ENCODE results near the gene CLIP1.
A peak's percentile ranks its signal among the peaks of the same experiment; 100 is the strongest.
"Not testable (repeated sequence)": the region's sequence is repeated elsewhere in the genome, so short reads cannot be mapped to it uniquely, and the experiment has no call there.

CLIP1 gene

DNA sequence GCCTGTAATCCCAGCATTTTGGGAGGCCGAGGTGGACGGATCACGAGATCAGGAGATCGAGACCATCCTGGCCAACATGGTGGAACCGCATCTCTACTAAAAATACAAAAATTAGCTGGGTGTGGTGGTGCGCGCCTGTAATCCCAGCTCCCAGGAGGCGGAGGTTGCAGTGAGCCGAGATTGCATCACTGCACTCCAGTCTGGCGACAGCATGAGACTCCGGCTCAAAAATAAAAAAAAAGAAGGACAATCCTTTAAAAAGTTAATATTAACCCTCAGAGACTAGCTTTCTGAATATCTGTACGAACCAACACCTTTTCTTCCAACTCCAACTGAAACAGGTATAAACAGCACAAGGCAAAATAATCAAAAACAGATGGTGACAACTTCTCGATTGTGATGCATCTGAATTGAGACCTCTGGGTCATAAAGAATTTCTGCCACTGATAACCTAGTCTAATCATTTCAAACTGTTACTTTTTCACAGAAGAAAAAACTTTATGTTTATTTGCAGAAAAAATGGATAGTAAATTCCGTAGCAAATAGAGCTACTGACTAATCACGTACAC is 27.8 kb downstream of the CLIP1 start:
- no peak for DNase-seq

DNA sequence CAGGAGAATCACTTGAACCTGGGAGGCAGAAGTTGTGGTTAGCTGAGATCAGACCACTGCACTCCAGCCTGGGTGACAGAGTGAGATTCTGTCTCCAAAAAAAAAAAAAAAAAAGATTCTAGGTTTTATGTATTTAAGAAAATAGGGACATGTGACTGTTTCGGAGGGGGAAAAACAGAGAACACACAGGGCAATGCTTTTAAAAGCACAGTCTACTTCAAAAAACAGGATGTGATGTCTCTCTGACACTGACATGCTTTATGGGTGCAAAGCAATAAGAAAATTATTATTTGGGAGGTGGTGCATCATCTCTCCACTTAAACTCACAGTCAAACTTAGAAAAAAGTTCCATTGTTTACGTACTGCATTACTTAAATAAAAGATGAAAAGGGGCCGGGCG is 28.7 kb downstream of the CLIP1 start:
- DNase-seq = no peak

DNA sequence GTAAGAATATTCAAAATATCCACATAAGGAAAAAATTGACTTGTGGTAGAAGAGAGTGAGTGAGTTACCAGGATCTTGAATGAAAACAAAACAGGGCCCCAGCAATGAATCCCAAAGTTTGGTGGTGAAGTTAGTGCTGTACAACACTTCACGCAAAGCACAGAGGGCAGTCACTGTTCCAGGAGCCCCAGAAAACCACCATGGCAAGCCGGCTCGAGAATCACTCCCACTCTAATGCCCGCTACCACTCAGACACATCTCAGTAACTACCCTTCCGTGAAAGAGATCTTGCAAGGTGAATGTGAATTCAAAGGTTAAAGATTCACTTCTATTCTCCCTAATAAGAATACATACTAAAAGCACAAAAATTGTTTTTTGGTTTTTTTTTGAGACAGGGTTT is 30.1 kb downstream of the CLIP1 start:
- DNase-seq = no peak

DNA sequence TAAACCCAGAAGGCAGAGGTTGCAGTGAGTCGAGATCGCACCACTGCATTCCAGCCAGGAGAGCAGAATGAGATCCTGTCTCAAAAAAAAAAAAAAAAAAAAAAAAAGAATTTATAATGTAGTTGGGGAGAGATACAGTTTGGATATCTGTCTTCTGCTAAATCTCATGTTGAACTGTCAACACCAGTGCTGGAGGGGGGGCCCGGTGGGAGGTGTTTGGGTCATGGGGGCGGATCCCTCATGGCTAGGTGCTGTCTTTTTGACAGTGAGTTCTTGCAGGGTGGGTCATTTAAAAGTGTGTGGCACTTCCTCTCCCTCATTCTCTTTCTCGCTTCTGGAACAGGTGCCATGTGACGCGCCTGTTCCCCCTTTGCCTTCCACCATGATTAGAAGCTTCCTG is 32.8 kb downstream of the CLIP1 start:
- no peak for DNase-seq

DNA sequence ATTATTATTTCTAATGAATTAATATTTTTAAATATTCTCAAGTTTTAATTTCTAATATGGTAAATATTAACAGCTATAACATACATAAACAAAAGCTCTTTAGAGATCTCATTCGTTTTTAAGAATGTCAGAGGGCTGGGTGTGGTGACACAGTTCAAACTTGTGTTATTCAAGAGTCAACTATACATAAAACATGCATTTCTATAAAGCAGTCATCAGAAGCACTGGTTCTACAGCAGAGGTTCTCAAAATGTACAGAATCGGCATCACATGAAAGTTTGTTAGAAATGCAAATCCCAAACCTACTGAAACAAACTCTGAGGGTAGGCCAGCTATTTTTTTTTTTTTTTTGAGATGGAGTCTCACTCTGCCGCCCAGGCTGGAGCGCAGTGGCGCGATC is 34.6 kb downstream of the CLIP1 start:
- no peak for DNase-seq

DNA sequence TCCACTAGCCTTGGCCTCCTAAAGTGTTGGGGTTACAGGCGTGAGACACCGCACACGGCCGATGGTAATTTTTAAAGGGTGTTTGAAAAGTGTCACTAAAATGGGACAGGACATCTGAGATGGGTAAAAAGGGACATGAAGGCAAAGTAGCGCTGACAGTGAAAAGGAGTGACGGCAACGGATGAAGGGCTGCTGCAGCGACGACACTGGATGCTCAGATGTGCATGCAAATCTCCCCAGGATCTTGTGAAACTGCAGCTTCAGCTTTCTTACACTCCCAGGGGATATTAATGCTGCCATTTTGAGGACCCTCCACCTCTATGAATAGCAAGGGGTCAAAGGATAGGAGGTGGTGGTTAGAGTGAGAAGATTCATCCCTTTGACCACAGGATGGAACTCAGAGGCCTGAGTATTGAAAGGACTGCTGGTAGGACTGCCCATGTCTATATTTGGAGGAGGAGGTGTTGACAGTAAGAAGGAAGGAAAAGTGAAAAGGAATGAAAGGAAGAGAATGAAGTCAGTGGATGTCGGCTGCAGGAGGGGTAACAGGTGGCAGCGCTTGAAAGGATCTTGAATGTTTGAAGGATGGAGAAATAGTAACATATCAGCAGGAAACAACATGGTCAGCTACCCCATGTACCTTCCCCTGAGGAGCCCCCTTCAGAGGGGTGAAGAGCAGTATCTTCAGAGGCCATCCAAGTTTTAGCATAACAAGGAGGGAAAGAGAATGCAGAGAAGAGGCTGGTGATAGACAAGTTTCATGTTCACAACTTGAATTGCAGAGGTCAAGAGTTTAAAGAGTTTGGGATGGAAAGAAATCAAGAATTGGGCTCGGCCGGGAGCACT is 37.1 kb downstream of the CLIP1 start:
- no peak for DNase-seq

DNA sequence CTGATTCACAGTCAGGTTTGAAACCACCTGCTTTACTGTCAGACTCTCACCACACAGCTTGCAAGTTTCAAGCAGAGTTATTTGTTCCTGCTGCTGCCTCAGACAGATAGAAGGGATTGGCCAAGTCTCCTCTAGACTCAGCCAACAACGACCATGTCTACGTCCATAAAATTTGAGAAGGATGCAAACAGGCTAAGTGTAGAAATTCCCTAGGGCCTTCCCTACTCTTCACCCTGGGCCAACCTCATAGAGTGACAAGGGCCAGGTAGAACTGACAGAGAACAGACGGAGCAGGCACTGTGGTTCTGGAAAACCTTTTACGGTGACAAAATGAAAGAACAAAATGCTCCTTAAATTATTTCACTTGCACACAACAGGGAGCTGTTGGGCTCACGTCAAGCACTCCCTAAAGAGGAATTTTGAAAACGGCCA is 39.5 kb downstream of the CLIP1 start:
- no peak for DNase-seq

DNA sequence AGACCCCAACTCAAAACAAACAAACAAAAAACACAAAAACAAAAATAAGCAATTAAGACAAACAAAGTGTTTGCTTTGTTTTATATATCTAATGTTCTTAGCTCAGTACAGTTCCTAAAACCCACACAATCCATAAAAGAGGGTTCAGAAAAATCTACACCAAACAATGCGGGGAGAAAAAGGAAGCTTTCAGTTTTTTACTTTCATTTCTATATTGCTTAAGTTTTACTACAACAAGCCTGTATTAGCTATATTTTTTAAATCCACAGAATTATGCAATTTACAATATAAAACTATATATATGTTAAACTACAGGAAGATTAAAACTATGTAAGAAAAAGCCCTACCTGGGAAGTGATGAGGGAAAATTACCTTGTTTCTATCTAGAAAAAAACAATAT is 41.4 kb downstream of the CLIP1 start:
- no peak for DNase-seq

DNA sequence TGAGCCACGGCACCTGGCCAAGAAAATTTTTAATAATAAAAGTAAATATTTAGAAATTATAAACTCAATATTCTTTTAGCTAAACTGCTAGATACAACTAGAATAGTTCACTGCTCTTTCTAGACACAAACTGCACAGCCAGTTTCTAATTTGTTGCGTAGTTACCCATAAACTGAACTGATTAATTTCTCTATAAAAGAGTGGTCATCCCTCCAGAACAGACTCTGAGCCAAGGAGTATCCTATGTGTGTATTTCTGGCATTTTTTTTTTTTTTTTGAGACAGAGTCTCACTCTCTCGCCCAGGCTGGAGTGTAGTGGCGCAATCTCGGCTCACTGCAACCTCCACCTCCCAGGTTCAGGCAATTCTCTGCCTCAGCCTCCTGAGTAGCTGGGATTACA is 45.7 kb downstream of the CLIP1 start:
- DNase-seq = not testable (repeated sequence)

DNA sequence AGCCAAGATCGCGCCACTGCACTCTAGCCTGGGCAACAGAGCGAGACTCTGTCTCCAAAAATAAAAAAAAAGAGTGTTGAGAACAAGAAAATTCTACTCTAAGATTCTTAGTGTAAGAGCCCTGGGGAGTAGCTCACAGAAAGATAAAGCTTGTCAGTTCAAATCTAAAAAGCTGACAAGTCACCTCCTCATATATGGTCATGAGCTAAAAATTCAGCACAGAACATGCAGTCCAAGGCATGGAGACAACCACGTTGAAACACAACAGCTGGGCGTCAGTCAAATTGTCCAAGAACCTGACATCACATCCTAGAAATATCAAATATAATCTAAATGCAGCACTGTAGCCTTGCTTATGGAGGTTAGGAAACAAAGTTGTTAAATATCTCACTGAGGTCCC is 47.8 kb downstream of the CLIP1 start:
- DNase-seq = no peak

DNA sequence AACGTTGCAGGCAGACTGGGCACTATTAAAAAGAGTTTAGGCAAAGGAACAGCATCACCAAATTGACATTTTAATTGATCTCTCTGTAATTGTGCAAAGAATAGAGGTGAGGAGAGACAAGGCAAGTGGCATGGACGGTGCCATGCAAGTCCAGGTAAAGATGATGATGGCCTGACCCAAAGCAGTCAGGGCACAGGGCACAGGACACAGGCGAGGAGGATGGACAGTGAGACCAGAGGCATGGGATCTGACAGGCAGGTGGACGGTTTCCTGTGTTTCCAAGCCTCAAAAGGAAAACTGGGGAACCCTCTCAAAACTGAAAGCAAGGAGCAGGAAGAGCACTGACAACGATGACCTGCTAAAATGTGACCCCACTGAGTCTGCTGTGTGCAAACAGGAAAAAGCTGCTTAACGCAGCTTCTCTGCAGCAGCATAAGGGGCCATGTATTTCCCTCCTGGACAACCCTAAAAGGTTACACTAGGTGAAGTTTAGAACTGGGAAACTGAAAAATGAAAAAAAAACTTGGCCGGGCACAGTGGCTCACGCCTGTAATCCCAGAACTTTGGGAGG is 50.9 kb downstream of the CLIP1 start:
- no peak for DNase-seq

DNA sequence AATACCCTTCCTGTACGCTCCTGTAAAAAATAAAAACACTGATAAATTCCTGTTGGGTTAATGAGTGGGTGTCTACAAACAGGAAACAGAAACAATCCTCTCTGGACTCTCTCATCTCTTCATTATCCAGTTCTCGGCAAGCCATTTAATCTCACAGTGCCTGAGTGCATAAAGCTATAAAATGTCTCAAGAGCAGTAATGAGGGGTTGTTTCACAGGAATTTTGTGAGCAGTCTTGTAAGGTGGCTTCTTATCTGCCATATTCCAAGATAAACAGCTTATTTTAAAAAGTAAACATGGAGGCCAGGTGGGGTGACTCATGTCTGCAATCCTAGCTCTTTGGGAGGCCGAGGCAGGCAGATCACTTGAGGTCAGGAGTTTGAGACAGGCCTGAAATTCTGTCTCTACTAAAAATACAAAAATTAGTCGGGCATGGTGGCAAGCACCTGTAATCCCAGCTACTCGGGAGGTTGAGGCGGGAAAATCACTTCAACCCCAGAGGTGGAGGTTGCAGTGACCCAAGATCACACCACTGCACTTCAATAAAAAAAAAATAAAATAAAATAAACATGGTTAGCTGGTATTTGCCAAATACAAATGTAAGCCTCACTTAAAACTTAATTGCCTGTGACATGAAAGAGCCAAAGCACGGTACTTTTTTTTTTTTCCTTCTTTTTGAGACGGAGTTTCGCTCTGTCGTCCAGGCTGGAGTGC is 54.0 kb downstream of the CLIP1 start:
- peak; percentile 68 for DNase-seq

DNA sequence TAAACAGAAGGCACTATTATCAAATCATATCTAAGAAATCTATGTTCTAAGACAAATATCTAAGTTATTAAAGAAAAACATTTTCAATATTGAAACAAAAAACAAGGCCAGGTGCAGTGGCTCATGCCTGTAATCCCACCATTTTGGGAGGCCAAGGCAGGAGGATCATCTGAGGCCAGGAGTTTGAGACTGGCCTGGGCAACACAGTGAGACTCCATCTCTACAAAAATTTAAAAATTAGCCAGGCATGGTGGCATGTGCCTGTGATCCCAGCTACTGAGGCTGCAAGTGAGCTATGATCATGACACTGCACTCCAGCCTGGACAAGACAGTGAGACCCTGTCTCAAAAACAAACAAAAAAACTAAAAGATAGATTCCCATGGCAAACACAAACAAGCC is 54.8 kb downstream of the CLIP1 start:
- DNase-seq = not testable (repeated sequence)

DNA sequence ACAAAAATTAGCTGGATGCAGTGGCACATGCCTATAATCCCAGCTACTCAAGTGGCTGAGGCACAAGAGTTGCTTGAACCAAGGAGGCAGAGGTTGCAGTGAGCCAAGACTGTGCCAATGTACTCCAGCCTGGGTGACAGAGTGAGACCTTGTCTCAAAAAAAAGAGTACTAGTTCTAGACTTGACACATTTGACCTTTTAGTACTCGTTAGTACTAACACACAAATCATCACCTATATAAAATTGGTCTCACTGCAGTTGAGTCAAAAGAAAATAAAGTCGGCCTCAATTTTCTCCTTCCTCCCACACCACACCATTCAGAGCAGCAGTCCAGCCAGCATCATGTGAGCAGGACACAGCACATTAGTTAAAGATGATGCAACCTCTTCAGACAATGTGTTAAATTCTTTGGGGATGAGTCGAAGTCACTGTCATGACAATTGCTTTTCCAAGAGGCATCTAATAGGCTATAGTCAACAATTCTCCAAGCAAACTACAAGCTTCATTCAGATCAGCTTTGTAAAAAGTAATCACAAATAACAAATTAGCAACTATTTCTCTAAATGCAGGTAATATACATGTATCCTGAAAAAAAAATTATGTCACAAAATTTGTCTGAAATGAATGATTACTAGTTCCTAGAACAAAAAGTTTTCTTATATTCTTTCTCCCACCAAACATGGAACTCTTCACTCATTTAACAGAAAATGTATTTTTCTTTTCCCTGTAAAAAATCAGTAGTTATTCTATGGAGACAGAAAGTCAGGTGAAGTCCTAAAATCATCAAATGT is 55.6 kb downstream of the CLIP1 start:
- peak; percentile 86 for DNase-seq

DNA sequence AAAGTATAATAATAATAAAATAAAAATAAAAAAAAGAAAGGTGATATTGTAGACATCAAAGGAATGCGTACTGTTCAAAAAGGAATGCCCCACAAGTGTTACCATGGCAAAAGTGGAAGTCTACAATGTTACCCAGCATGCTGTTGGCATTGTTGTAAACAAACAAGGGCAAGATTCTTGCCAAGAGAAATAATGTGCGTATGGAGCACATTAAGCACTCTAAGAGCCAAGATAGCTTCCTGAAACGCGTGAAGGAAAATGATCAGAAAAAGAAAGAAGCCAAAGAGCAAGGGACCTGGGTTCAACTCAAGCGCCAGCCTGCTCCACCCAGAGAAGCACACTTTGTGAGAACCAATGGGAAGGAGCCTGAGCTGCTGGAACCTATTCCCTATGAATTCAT is 57.2 kb downstream of the CLIP1 start:
- DNase-seq = not testable (repeated sequence)

DNA sequence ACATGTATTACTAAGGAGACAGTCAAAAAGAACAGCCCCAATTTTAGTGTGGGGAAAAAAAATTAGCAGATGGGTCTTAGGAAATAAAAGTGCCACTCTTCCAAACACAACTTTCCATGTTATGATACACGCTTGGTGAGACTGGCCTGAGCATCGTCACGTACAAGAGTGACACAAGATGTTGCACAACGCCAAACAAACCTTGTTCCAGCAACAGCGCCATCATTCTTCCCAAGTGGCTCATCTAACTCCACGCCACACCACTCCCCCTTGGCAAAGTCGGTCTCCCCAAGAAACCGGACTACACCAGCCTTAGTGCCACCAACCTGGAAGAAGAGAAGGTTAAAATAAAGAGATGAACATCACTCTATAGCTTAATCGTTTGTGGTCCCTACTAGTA is 58.7 kb downstream of the CLIP1 start:
- no peak for DNase-seq

DNA sequence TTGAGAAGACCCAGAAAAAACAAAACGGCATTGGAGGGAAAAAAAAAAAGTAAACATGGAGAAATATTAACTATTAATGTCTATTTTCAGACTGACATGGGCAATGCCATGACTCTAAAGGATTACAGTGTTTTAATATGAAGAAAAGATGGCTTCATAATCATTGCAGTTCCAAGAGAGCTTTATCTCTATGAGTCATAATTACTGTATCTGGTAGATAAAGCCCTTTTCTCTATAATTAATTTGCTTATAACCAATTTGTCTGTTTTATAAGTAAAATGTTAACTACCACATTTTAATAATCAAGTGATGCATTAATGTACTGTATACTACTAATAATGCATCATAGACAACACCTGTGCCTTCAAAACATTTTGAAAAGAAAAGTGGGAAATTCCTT is 59.7 kb downstream of the CLIP1 start:
- no peak for DNase-seq

DNA sequence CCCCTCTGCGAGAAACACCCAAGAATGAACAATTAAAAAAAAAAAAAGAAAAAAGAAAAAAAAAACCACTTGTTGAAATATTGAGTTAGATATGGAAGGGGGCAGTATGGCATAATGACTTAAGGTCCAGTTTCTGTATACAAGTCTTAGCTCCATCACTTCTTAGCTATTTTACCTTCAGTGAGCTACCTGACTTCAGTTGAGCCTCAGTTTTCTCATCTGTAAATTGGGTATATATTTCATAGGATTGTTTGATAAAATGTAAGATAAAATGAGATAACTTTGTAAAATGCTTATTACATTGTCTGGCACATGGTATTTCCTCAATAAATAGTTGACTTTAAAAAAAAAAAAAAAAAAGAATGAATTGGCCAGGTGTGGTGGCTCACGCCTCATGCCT is 64.1 kb downstream of the CLIP1 start:
- DNase-seq = not testable (repeated sequence)

DNA sequence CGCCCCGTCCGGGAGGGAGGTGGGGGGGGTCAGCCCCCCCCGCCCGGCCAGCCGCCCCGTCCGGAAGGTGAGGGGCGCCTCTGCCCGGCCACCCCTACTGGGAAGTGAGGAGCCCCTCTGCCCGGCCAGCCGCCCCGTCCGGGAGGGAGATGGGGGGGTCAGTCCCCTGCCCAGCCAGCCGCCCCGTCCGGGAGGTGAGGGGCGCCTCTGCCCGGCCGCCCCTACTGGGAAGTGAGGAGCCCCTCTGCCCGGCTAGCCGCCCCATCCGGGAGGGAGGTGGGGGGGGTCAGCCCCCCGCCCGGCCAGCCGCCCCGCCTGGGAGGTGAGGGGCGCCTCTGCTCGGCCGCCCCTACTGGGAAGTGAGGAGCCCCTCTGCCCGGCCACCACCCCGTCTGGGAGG is 64.9 kb downstream of the CLIP1 start:
- DNase-seq = not testable (repeated sequence)

DNA sequence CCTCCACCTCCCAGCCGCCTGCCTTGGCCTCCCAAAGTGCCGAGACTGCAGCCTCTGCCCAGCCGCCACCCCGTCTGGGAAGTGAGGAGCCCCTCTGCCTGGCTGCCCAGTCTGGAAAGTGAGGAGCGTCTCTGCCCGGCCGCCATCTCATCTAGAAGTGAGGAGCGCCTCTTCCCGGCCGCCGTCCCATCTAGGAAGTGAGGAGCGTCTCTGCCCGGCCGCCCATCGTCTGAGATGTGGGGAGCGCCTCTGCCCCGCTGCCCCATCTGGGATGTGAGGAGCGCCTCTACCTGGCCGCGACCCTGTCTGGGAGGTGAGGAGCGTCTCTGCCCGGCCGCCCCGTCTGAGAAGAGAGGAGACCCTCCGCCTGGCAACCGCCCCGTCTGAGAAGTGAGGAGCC is 65.5 kb downstream of the CLIP1 start:
- DNase-seq = not testable (repeated sequence)

DNA sequence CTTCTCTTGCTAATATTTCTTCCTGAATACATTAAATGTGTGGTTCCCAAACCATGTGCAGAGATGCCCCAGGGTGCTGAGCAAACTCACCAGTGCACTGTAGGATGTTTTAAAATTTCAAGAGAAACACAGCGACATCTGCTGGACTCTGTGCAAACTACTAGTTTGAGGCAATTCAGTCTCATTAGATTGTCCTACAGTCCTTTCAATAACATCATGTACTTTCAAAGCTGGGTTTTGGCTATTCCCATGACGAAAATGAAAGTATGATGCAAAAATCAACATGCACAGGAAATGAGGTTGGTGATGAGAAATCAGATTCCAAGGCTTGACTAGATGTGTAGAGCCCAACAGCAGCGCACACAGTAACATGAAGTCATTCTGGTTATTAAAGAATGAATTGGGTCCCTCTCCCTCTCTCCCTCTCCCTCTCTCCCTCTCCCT is 66.3 kb downstream of the CLIP1 start:
- no peak for DNase-seq

DNA sequence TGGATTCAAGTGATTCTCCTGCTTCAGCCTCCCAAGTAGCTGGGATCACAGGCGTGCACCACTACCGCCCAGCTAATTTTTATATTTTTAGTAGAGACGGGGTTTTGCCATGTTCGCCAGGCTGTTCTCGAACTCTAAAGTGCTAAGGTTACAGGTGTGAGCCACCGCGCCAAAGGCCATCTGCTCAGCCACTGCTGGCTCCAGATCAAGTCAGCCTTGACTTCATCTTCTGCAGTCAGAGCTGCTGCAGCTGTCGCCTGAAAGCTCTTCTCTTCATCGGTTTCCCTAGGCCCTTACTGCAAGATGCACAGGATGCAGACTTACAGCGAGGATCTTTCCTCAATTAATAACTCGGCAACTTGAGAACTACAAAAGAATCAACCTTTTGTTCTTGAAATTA is 66.8 kb downstream of the CLIP1 start:
- no peak for DNase-seq

Measured in NCI-H226 (cell line).